HepG2 (cell line): Measurements from ENCODE around the gene TADA3. TPM values are rescaled to one million over a fixed set of nuclear protein-coding genes. Genes with fewer than 3 reads are reported as not detected.

Experiments
- ATAC-seq: fragments of 200-7000 bp; cut with Tn5 transposase; 3 replicates; pipeline ENCODE4 v1.9.1; 2020; ENCODE audit warnings: mild to moderate bottlenecking, moderate library complexity
- BruUV-seq: library from RNA; stranded (reverse); fragments of 400-500 nt; replicated peaks from 2 replicates; lab custom pipeline; 2021; lab: Mats Ljungman, UMichigan
- CTCF ChIA-PET: fragments of 300-600 bp; formaldehyde crosslinking; extraction: SDS; loops from one replicate; lab custom pipeline; 2021; ENCODE audit warnings: low total read pairs, inconsistent platforms, low intra/inter-chr PET ratio; lab: Yijun Ruan, JAX
- POLR2A ChIA-PET: fragments of 350-600 bp; sonication (Branson Sonifier 250); formaldehyde crosslinking; loops from one replicate; lab custom pipeline; 2020; ENCODE audit warnings: antibody characterized with exemption, inconsistent platforms; lab: Yijun Ruan, JAX
- DNase-seq: peaks from one replicate; pipeline ENCODE4 v3.0.0-alpha.2; 2015; ENCODE audit warnings: low spot score
- FAIRE-seq: peaks from 3 replicates; lab custom pipeline; 2011; peaks lifted over from hg19 to GRCh38; lab: Jason Lieb, UNC
- H2AFZ ChIP-seq: one replicate; pipeline ENCODE4 v1.6.1; 2011; ENCODE audit warnings: low read length, inconsistent platforms
- H3K27ac ChIP-seq: fragments of 300-600 bp; 3 replicates; pipeline ENCODE4 v1.8.0; 2011; ENCODE audit warnings: mixed run types, mild to moderate bottlenecking, mixed read lengths, low read length, inconsistent platforms; ENCODE audit not compliant: insufficient read depth; ENCODE audit errors: extremely low read length
- H3K27me3 ChIP-seq, 2 experiments: fragments of 200-600 bp in 1 of 2; 2 replicates in 1 of 2; 3 replicates in 1 of 2; pipeline versions ENCODE4 v1.6.0 to v1.8.0; 2011; ENCODE audit warnings: low read length in 2 of 2, mild to moderate bottlenecking in 2 of 2, moderate library complexity in 2 of 2, inconsistent platforms in 1 of 2; ENCODE audit not compliant: insufficient read depth in 2 of 2, control insufficient read depth in 1 of 2
- H3K36me3 ChIP-seq, 2 experiments: fragments of 200-600 bp in 1 of 2; replicated peaks in 1 of 2; 2 replicates in 1 of 2; 3 replicates in 1 of 2; pipeline versions ENCODE4 v1.5.1 to v1.8.0; 2011; ENCODE audit warnings: low read length in 2 of 2, inconsistent platforms in 1 of 2; ENCODE audit not compliant: insufficient read depth in 2 of 2, control insufficient read depth in 1 of 2
- H3K4me1 ChIP-seq: 2 replicates; pipeline ENCODE4 v1.5.1; 2012; ENCODE audit warnings: low read length, inconsistent platforms; ENCODE audit not compliant: insufficient read depth
- H3K4me2 ChIP-seq: 2 replicates; pipeline ENCODE4 v1.6.0; 2011; ENCODE audit warnings: low read depth, low read length, inconsistent platforms
- H3K4me3 ChIP-seq, 3 experiments: fragments of 200-600 bp in 1 of 3; sonication (generic), shearing (Covaris generic) in 1 of 3; replicated peaks in 1 of 3; 2 replicates each; pipeline ENCODE4 v1.5.1; 2011 to 2016; ENCODE audit warnings: low read length in 3 of 3, inconsistent platforms in 2 of 3, low read depth in 2 of 3, mild to moderate bottlenecking in 2 of 3, control low read depth in 1 of 3, mixed read lengths in 1 of 3; ENCODE audit not compliant: insufficient read depth in 1 of 3
- H3K79me2 ChIP-seq: one replicate; pipeline ENCODE4 v1.6.1; 2011; ENCODE audit warnings: low read length, inconsistent platforms; ENCODE audit not compliant: insufficient read depth
- H3K9ac ChIP-seq: 2 replicates; pipeline ENCODE4 v1.6.0; 2011; ENCODE audit warnings: mild to moderate bottlenecking, low read depth, low read length, inconsistent platforms; ENCODE audit not compliant: insufficient read depth
- H3K9me3 ChIP-seq: 2 replicates; pipeline ENCODE4 v1.5.1; 2012; ENCODE audit warnings: mild to moderate bottlenecking, low read length
- H4K20me1 ChIP-seq: 2 replicates; pipeline ENCODE4 v1.6.0; 2011; ENCODE audit warnings: inconsistent platforms, mild to moderate bottlenecking, low read length, moderate library complexity; ENCODE audit not compliant: insufficient read depth
- KDM5B ChIP-seq: sonication (generic); formaldehyde crosslinking; IDR thresholded peaks from 2 replicates; pipeline ENCODE4 v1.4.0; 2020; ENCODE audit warnings: missing genetic modification reagents, mild to moderate bottlenecking, borderline replicate concordance
- RAD21 ChIP-seq: fragments of 450-650 bp; formaldehyde crosslinking; IDR thresholded peaks from 2 replicates; pipeline ENCODE4 v1.5.0; 2020; ENCODE audit warnings: mild to moderate bottlenecking
- RFXANK ChIP-seq: IDR thresholded peaks from 2 replicates; pipeline ENCODE4 v1.6.1; 2016
- SMC3 ChIP-seq: IDR thresholded peaks from 2 replicates; pipeline ENCODE4 v1.6.1; 2011; ENCODE audit warnings: low read length, improper control_type of control experiment
- STAG1 ChIP-seq: sonication (generic); formaldehyde crosslinking; IDR thresholded peaks from 2 replicates; pipeline ENCODE4 v1.4.0; 2020; ENCODE audit warnings: missing genetic modification reagents
- ZNF138 ChIP-seq: sonication (generic); formaldehyde crosslinking; IDR thresholded peaks from 2 replicates; pipeline ENCODE4 v1.5.0; 2020; ENCODE audit warnings: mild to moderate bottlenecking, low read depth, missing genetic modification reagents
- ZNF256 ChIP-seq: sonication (generic); formaldehyde crosslinking; conservative IDR thresholded peaks from 2 replicates; pipeline ENCODE4 v1.4.0; 2020; ENCODE audit warnings: missing genetic modification reagents
- ZNF629 ChIP-seq: sonication (generic); formaldehyde crosslinking; conservative IDR thresholded peaks from 2 replicates; pipeline ENCODE4 v1.5.0; 2020; ENCODE audit warnings: missing genetic modification reagents
- ZNF652 ChIP-seq: IDR thresholded peaks from 2 replicates; pipeline ENCODE4 v1.6.1; 2016; ENCODE audit warnings: low read depth, borderline replicate concordance
- WGBS: methylation state at CpG from one replicate; pipeline ENCODE4 v1.1.6; 2017; ENCODE audit warnings: low lambda C conversion rate; 5-methylcytosine and 5-hydroxymethylcytosine counted together
- in situ Hi-C: cut with HindIII; loops from 2 replicates; pipeline ENCODE4 v1.10.0; 2017; ENCODE audit warnings: low pct_unique_long_range_greater_than_20kb; ENCODE audit not compliant: extremely low pct_ligation_motif_present
- intact Hi-C: fragments of 100-400 bp; cut with micrococcal nuclease; formaldehyde crosslinking; loops from one replicate; pipeline ENCODE4 v1.10.0; 2022; ENCODE audit not compliant: unreplicated experiment
- polyA plus RNA-seq, 8 experiments: library from polyadenylated mRNA; depleted of rRNA in 3 of 8; stranded (reverse) in 7 of 8; unstranded in 1 of 8; fragments of >200 nt; fragmentation: Illumina TruSeq in 4 of 8; extraction: Trizol in 4 of 8; gene quantifications; 2 replicates each; pipeline versions ENCODE4 v1.2.1 to v1.2.3, GENCODE V29; 2011 to 2016; ENCODE audit warnings: low read depth in 4 of 8, missing spikeins in 1 of 8, mixed read lengths in 1 of 8; ENCODE audit not compliant: insufficient read depth in 1 of 8
- total RNA-seq, 5 experiments: library from RNA; depleted of rRNA; stranded (reverse); fragments of >200 nt; fragmentation: Illumina TruSeq; extraction: Trizol; gene quantifications; 2 replicates each; pipeline ENCODE4 v1.2.3, GENCODE V29; 2016; ENCODE audit warnings: low read depth in 1 of 5
- TF ChIP-seq, protein P1 (sequence below): IDR thresholded peaks from 2 replicates; pipeline ENCODE4 v1.6.1; 2016; ENCODE audit warnings: low read depth
- TF ChIP-seq, protein P2 (sequence below): sonication (generic); formaldehyde crosslinking; IDR thresholded peaks from 2 replicates; pipeline ENCODE4 v1.8.1; 2022; ENCODE audit warnings: low read depth, mild to moderate bottlenecking, missing genetic modification reagents

The TADA3 gene
- total and polyA plus RNA-seq, 2 of the 13 experiments (the other 11 are each of a cell fraction or from before 2014, with no cell fraction given), result 32.1 to 37.1 TPM

- Histone ChIP-seq H3K4me2 (no peak overlapping the region), H4K20me1 (no peaks in the 10 kb centered on the region)
- no TSS peak for BruUV-seq
- no peak for FAIRE-seq
- CTCF ChIA-PET, result no interaction called here
- peak; percentile 86 for TF ChIP-seq ZNF629
- TF ChIP-seq, protein P1, sequence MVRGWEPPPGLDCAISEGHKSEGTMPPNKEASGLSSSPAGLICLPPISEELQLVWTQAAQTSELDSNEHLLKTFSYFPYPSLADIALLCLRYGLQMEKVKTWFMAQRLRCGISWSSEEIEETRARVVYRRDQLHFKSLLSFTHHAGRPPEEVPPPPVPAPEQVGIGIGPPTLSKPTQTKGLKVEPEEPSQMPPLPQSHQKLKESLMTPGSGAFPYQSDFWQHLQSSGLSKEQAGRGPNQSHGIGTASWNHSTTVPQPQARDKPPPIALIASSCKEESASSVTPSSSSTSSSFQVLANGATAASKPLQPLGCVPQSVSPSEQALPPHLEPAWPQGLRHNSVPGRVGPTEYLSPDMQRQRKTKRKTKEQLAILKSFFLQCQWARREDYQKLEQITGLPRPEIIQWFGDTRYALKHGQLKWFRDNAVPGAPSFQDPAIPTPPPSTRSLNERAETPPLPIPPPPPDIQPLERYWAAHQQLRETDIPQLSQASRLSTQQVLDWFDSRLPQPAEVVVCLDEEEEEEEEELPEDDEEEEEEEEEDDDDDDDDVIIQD (CRISPR knock-in tag), result no peak
- TF ChIP-seq, all 625 proteins: peak for 1
- peaks cover 10 to 11% of the 10 kb centered on the region in 2 experiments; a peak in 4 of 5 replicates for H3K36me3 ChIP-seq
- no peak overlapping the region for H3K9ac ChIP-seq
- DNase-seq (no peak), ATAC-seq (no peak)
- intact Hi-C loops (no loop called here), in situ Hi-C loops (no loop called here)
- POLR2A ChIA-PET, result no interaction called here
- H3K4me1 ChIP-seq, result no peaks in the 10 kb centered on the region
- no peak overlapping the region for H2AFZ ChIP-seq
- no peaks in the 10 kb centered on the region for H3K9me3 ChIP-seq
- no peaks in the 10 kb centered on the region for H3K27me3 ChIP-seq
- no peak overlapping the region for H3K4me3 ChIP-seq
- no peaks in the 10 kb centered on the region for H3K79me2 ChIP-seq
- WGBS, result 99% methylated on average over 10 of the region's 17 CpGs
- H3K27ac ChIP-seq, result no peak overlapping the region
These were observed 36.8 kb upstream of the TADA3 start for GRCh38 chr3:9828801-9829755.

DNA sequence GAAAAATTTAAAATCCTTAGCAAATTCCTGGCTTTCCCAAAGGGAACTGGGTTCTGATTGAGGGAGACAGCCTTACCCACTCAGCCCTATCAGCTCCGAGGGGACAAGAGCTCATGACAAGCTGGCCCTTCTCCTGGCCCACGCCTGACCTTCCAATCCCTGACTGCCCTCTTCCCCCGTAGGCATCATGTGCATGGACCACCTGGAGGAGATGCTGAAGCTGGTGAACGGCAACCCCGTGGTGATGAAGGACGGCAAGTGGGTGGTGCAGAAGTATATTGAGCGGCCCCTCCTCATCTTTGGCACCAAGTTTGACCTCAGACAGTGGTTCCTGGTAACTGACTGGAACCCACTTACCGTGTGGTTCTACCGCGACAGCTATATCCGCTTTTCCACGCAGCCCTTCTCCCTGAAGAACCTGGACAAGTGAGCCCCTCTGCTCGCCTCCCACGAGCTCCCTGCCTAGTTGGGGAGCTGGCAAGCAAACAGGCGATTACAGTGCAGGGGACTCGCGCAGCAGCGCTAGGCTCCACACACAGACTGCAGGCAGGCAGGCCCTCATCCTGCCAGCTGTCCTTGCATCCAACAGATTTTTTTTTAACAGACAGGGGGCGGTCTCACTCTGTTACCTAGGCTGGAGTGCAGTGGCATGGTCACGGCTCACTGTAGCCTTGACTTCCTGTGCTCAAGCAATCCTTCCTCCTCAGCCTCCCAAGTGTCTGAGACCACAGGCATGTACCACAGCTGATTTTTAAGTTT is 34.7 kb upstream of the TADA3 start:
- BruUV-seq, result no TSS peak
- H3K4me1 ChIP-seq, result no peaks in the 10 kb centered on the region
- H2AFZ ChIP-seq, result no peak overlapping the region
- no peak overlapping the region for H3K27ac ChIP-seq
- H4K20me1 ChIP-seq, result no peaks in the 10 kb centered on the region
- in situ Hi-C loops, result no loop called here
- no peaks in the 10 kb centered on the region for H3K79me2 ChIP-seq
- 93% methylated on average over 20 of the region's 20 CpGs for WGBS
- no peaks in the 10 kb centered on the region for H3K9me3 ChIP-seq
- peak; percentile 29 for DNase-seq
- ChIA-PET CTCF (no interaction called here), POLR2A (interaction anchor here (1.1 kb wide), 1 partner anchor 8 kb away, joined by 3 read pairs; no protein-coding TSS in a partner anchor)
- no peak overlapping the region for H3K9ac ChIP-seq
- H3K27me3 ChIP-seq, result no peaks in the 10 kb centered on the region
- peak; percentile 50 for FAIRE-seq
- H3K4me2 ChIP-seq, result no peak overlapping the region
- intact Hi-C loops, result no loop called here
- peaks cover 6% of the 10 kb centered on the region in 2 experiments; a peak in 3 of 5 replicates for H3K36me3 ChIP-seq
- ATAC-seq, result peak; percentile 86
- no peak overlapping the region for H3K4me3 ChIP-seq
- peak; percentile 12; the same call in 1 of the 2 replicates for TF ChIP-seq SMC3
- TF ChIP-seq RFXANK (CRISPR knock-in tag), result no peak
- no peak for TF ChIP-seq ZNF138
- TF ChIP-seq STAG1, result peak; percentile 81
- TF ChIP-seq RAD21 (CRISPR knock-in tag), result 0 out of 2 replicates have a peak, but pooled peaks have one; percentile 36
- 0 out of 2 replicates have a peak, but pooled peaks have one; percentile 43 for TF ChIP-seq KDM5B (CRISPR knock-in tag)
- TF ChIP-seq ZNF652, result no peak
- TF ChIP-seq, protein P2, sequence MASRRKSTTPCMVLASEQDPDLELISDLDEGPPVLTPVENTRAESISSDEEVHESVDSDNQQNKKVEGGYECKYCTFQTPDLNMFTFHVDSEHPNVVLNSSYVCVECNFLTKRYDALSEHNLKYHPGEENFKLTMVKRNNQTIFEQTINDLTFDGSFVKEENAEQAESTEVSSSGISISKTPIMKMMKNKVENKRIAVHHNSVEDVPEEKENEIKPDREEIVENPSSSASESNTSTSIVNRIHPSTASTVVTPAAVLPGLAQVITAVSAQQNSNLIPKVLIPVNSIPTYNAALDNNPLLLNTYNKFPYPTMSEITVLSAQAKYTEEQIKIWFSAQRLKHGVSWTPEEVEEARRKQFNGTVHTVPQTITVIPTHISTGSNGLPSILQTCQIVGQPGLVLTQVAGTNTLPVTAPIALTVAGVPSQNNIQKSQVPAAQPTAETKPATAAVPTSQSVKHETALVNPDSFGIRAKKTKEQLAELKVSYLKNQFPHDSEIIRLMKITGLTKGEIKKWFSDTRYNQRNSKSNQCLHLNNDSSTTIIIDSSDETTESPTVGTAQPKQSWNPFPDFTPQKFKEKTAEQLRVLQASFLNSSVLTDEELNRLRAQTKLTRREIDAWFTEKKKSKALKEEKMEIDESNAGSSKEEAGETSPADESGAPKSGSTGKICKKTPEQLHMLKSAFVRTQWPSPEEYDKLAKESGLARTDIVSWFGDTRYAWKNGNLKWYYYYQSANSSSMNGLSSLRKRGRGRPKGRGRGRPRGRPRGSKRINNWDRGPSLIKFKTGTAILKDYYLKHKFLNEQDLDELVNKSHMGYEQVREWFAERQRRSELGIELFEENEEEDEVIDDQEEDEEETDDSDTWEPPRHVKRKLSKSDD (CRISPR knock-in tag), result no peak
- no peak for TF ChIP-seq ZNF256 (CRISPR knock-in tag)
